ENCODE measurements around the gene ARSG. TPM values are rescaled to one million over a fixed set of nuclear protein-coding genes. Genes with fewer than 3 reads are reported as not detected.

Gene ARSG
- total and polyA plus RNA-seq, 2 of the 13 experiments (the other 11 are each of a cell fraction or from before 2014, with no cell fraction given) = 3.7 to 15.2 TPM

GRCh38 chr17:68255731-68256538, 35.4 kb upstream of the ARSG start (continued):
- TF ChIP-seq ARID5B (CRISPR knock-in tag; IDR thresholded peaks at IDR 0.05) = 0 out of 2 replicates have a peak, but pooled peaks have one; percentile 31
- peak; percentile 44; the same call in 1 of the 2 replicates for TF ChIP-seq ZNF644 (CRISPR knock-in tag; IDR thresholded peaks at IDR 0.05; ENCODE audit: low read depth)
- TF ChIP-seq HMGA1 (CRISPR knock-in tag; conservative IDR thresholded peaks at IDR 0.05) = no peak
- no peak for TF ChIP-seq POLR2A (IDR thresholded peaks at IDR 0.05; ENCODE audit: insufficient read depth in 1 of 2, low read depth in 2 of 2, low read length in 2 of 2)
- TF ChIP-seq ZNF432 (CRISPR knock-in tag; IDR thresholded peaks at IDR 0.05; ENCODE audit: borderline replicate concordance) = no peak
- no peak for TF ChIP-seq HOMEZ (CRISPR knock-in tag; IDR thresholded peaks at IDR 0.05; ENCODE audit: low read depth)
- TF ChIP-seq PPARG (CRISPR knock-in tag; conservative IDR thresholded peaks at IDR 0.05) = peak; percentile 35; the same call in 1 of the 2 replicates
- peak; percentile 41; the same call in 1 of the 2 replicates for TF ChIP-seq HOXA3 (CRISPR knock-in tag; IDR thresholded peaks at IDR 0.05)
- no peak for TF ChIP-seq PHF8 (CRISPR knock-in tag; IDR thresholded peaks at IDR 0.05)
- TF ChIP-seq REXO4 (CRISPR knock-in tag; IDR thresholded peaks at IDR 0.05; ENCODE audit: borderline replicate concordance) = no peak
- 0 out of 2 replicates have a peak, but pooled peaks have one; percentile 36 for TF ChIP-seq GATAD2A (CRISPR knock-in tag; IDR thresholded peaks at IDR 0.05)
- TF ChIP-seq ZNF20 (CRISPR knock-in tag; IDR thresholded peaks at IDR 0.05) = no peak
- TF ChIP-seq GFI1 (CRISPR knock-in tag; IDR thresholded peaks at IDR 0.05; ENCODE audit: borderline replicate concordance) = no peak
- no peak for TF ChIP-seq ZBTB10 (CRISPR knock-in tag; IDR thresholded peaks at IDR 0.05; ENCODE audit: borderline replicate concordance)
- no peak for TF ChIP-seq CREBL2 (CRISPR knock-in tag; IDR thresholded peaks at IDR 0.05; ENCODE audit: borderline replicate concordance)
- TF ChIP-seq ZNF138 (CRISPR knock-in tag; IDR thresholded peaks at IDR 0.05; ENCODE audit: low read depth) = no peak
- no peak for TF ChIP-seq ZNF639 (CRISPR knock-in tag; conservative IDR thresholded peaks at IDR 0.05)
- TF ChIP-seq ZSCAN21 (CRISPR knock-in tag; IDR thresholded peaks at IDR 0.05; ENCODE audit: borderline replicate concordance) = no peak
- no peak for TF ChIP-seq TOPORS (CRISPR knock-in tag; IDR thresholded peaks at IDR 0.05)
